ENCODE results near the gene KCNJ18.
"Not testable (repeated sequence)": the region's sequence is repeated elsewhere in the genome, so short reads cannot be mapped to it uniquely, and the experiment has no call there.

KCNJ18 gene

DNA sequence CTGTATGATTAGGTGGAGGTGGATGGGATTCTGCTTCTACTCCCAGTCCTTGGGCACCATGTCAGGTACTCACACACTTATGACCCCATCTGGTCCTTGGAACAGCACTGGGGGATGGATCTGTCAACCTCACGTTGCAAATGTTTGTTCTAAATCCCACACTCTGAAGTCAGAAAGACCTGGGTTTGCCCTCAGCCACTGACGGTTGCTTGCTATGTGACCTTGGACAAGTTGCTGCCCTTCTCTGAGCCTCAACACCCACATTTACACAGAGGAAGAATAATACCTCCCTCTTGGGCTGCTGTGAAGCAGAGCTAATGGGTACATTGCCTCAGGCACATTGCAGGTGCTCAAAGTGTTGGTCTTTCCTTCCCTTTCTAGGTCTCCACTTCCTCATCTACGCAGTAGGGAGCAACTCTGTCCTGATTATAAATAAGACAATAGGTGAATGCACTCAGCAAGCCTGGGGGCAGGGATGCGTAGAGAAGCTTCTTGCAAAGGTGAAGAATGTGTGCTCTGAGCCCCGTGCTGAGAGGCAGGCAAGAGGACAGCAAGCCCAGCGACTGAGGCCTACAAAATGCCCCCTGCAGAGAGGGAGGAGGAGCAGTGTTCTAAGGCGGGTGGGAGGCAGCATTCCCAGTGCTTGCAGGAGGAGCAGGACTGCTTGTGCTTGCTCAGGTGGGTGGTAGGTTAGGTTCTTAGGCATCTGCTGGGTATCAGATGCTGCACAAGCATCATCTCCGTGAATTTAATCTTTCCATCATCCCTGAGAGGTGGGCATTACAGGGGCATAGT is 21.8 kb upstream of the KCNJ18 start:
- in situ Hi-C loops (cut with HindIII; ENCODE audit: low sequenced_read_pairs) = not testable (repeated sequence)

GRCh38 chr17:21671437-21671836 is 20.9 kb upstream of the KCNJ18 start:
- in situ Hi-C loops (cut with HindIII; ENCODE audit: low sequenced_read_pairs) = not testable (repeated sequence)

GRCh38 chr17:21671871-21672270 is 20.5 kb upstream of the KCNJ18 start:
- in situ Hi-C loops (cut with HindIII; ENCODE audit: low sequenced_read_pairs) = not testable (repeated sequence)

DNA sequence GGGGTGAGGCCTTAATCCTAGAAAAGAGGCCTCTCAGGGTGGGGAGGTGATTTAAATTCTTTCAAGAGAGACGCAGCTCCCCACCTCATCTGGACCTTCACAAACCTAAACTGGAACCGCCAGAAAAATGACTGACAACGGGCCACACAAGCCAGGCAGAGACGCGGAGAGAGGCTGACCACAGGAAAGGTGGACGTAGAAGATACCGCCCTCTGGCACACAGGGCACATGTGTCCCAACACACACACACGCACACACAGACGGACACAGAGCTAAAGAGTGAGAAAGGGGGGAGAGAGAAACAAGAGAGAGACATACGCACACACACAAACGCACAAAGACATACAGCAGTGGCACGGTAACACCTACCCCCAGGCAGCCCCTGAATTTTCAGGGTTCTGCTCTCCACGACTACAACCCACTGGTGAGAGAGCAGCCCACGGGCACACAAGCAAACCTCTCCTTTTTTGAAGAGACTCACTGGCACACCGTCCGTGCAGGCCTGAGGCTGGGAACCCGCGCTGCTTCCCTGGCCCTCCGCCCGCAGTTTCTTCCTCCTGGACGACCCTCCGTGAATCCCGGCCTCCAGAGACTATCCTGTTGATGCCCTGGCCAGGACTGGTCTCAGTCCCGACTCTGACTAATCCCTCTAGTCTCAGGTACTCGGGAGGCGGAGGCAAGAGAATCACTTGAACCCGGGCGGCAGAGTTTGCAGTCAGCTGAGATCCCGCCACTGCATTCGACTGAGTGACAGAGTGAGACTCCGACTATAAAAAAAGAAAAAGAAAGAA is 18.7 kb upstream of the KCNJ18 start:
- in situ Hi-C loops (cut with HindIII; ENCODE audit: low sequenced_read_pairs) = not testable (repeated sequence)

GRCh38 chr17:21674242-21674731 is 18.0 kb upstream of the KCNJ18 start:
- in situ Hi-C loops (cut with HindIII; ENCODE audit: low sequenced_read_pairs) = no loop called here

DNA sequence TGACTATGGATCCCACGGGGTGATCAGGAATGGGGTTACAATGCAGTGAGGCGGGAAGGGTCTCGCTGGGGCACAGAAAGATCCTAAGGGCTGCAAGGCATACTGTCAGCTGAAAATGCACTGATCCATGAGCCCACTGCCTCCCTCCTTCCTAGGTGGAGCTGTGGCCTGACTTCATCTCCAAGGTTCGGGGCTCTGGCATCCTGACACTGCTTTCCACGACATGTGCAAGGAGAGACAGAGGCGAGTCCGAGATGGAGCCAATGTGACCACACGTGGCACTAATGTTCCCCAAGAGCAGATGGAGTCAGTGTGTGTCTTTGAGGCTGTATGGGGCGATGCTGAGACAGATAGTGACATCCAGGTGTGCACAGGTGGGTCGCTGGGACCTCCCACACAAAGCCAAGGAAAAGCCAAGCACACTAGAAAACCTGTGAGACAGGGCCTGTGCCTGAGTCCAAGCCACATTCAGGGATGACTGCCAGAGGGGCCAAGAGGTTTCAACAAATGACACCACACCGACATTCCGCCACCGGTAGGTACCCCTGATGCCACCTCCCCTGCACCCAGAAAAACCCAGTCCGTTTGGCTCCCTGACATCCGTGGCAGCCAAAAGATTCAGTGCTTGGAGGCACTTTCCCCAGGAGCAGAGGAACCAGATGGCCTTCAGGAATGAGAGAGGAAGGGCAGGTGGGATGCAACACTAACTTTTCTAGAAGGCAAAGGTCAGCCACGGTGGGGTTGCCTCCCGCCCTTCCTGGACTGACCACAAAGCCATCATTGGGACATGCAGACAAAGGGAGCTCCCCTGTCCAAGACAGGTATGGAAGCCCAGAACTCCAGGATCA is 17.2 kb upstream of the KCNJ18 start:
- in situ Hi-C loops (cut with HindIII; ENCODE audit: low sequenced_read_pairs) = not testable (repeated sequence)

- in situ Hi-C loops (cut with HindIII; ENCODE audit: low sequenced_read_pairs) = not testable (repeated sequence)
Measured at GRCh38 chr17:21675739-21676130, 16.6 kb upstream of the KCNJ18 start.

DNA sequence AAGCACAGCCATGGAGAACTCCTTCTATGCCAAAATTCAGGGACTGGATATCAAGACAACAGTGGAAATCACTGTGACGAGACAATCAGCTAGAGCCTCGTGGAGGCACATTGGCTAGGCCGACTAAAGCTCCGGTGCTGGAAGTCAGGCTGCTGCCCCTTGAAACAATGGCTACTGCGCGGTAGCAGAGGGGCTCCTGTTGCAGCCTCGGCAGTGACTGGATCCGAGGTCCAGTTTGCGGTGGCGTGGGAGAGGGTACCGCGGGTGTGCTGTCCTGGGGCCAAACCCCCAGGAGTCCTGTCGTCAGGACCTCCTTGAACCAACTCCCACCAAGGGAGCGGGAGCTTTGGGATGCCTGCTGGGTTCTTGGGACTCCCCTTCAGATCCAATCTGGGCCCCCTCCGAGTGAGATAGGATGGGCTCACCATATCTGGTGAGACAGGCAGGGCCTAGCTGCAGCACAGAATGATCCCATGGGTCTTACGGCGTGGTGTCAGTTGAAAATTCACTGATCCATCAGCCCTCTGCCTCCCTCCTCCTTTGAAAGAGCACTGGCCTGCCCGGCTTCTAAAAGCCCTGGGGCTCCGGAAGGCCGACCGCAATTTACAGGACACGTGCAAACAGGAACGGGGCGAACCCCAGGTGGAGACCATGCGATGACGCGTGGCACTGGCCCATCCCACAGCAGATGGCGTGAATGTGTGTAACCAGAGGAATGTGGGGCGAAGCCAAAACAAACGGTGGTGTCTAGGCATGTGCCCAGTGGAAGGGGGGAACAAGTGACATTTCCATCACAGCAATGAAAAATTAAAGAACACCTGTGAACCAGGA is 15.8 kb upstream of the KCNJ18 start:
- in situ Hi-C loops (cut with HindIII; ENCODE audit: low sequenced_read_pairs) = no loop called here

DNA sequence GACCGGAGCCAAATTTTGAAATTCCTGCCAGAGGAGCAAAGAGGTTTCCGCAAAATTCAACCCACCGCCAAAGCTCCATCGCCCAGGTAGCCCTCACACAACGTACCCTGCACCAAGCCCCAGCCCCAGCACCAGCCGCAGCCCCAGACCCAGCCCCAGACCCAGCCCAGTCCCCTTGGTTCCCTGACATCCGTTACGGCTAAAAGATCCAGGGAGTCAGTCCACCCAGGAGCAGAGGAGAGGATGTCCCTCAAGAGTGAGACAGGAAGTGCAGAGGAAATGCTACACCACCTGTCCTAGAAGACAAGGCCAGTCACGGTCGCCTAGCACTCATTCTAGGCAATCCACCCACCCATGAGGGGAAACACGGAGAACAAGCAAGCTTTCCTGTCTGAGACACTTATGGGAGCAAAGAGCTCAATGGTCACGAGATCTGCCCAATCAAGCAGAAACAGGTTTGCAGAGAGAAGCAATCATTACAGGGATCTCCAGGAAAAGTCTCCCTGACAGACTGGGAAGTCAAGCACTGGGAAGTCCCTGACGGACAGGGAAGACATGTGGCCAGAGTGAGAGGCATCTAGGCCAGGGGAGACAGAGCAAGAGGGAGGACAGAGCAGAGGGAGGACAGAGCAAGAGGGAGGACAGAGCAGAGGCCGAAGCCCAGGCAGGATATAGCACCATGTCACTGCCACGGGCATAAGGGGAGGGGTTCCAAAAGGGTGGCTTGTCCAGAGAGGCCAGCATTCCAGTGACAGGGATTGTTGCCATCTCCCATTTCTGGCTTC is 15.0 kb upstream of the KCNJ18 start:
- in situ Hi-C loops (cut with HindIII; ENCODE audit: low sequenced_read_pairs) = no loop called here

- in situ Hi-C loops (cut with HindIII; ENCODE audit: low sequenced_read_pairs) = no loop called here
Measured at GRCh38 chr17:21677911-21678310, 14.4 kb upstream of the KCNJ18 start.

DNA sequence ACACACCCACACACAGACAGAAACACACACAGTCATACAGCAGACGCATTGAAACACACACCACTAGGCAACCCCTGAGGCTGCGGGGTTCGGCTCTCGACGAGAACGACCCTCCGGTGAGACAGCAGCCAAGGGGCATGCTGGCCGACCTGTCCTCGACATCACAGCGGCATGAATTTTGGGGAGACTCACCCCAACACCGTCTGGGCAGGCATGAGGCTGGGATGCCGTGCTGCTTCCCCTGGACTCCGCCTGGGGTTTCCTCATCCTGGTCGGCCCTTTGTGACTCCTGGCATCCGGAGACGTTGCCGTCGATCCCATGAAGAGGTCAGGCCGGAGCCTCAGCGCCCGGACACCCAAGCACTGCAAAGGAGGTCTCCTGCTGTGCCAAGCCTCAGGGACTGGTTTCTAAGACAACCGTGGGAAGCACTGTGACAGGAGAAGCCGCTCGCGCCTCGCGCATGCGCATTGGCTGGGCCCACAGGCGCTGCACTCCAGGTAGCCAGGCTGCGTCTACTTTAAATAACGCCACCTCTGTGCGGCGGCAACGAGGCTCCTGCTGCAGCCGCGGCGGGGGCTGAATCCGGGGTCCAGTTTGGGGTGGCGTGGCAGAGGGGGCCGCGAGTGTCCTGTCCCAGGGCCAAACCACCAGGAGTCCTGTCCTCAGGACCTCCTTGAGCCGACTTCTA is 13.8 kb upstream of the KCNJ18 start:
- in situ Hi-C loops (cut with HindIII; ENCODE audit: low sequenced_read_pairs) = no loop called here

GRCh38 chr17:21679256-21680146 is 12.8 kb upstream of the KCNJ18 start:
- in situ Hi-C loops (cut with HindIII; ENCODE audit: low sequenced_read_pairs) = no loop called here

- in situ Hi-C loops (cut with HindIII; ENCODE audit: low sequenced_read_pairs) = no loop called here
Measured at GRCh38 chr17:21680366-21680765, 12.0 kb upstream of the KCNJ18 start.

DNA sequence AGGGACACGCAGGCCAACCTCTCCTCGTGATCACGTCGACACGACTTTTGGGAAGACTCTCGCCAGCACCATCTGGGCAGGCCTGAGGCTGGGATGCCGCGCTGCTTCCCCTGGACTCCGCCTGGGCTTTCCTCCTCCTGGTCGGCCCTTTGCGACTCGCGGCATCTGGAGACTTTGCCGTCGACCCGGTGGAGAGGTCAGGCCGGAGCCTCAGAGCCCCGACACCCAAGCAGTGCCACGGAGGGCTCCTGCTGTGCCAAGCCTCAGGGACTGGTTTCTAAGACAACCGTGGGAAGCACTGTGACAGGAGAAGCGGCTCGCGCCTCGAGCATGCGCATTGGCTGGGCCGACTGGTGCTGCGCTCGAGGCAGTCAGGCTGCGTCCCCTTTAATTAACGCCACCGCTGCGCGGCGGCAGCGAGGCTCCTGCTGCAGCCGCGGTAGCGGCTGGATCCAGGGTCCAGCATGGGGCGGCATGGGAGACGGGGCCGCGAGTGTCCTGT is 11.4 kb upstream of the KCNJ18 start:
- in situ Hi-C loops (cut with HindIII; ENCODE audit: low sequenced_read_pairs) = not testable (repeated sequence)

DNA sequence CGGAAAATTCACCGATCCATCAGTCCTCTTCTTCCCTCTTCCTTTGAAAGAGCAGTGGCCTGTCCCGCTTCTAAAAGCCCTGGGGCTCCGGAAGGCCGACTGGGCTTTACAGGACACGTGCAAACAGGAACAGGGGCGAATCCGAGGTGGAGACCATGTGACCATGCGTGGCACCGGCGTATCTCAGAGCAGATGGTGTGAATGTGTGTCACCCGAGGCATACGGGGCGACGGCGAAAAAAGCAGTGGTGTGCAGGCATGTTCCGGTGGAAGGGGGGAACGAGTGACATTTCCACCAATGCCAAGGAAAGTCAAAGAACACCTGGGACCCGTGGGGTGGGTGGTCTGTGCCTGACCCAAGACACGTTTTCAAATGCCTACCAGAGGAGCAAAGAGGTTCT is 10.7 kb upstream of the KCNJ18 start:
- in situ Hi-C loops (cut with HindIII; ENCODE audit: low sequenced_read_pairs) = not testable (repeated sequence)

GRCh38 chr17:21682130-21682529 is 10.2 kb upstream of the KCNJ18 start:
- in situ Hi-C loops (cut with HindIII; ENCODE audit: low sequenced_read_pairs) = not testable (repeated sequence)

DNA sequence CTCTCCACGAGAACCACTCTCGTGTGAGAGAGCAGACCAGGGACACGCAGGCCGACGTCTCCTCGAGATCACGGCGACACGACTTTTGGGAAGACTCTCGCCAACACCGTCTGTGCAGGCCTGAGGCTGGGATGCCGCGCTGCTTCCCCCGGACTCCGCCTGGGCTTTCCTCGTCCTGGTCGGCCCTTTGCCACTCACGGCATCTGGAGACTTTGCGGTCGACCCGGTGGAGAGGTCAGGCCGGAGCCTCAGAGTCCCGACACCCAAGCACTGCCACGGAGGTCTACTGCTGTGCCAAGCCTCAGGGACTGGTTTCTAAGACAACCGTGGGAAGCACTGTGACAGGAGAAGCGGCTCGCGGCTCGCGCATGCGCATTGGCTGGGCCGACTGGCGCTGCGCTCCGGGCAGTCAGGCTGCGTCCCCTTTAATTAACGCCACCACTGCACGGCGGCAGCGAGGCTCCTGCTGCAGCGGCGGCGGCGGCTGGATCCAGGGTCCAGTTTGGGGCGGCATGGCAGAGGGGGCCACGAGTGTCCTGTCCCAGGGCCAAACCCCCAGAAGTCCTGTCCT is 9.1 kb upstream of the KCNJ18 start:
- in situ Hi-C loops (cut with HindIII; ENCODE audit: low sequenced_read_pairs) = not testable (repeated sequence)
